GM10248 (cell line): Measurements from ENCODE around the gene NGDN.

Experiments
- CTCF ChIA-PET: fragments of 300-600 bp; sonication (Branson Sonifier 250); formaldehyde crosslinking; extraction: SDS; loops from one replicate; lab custom pipeline; 2021; ENCODE audit warnings: antibody characterized with exemption; lab: Yijun Ruan, JAX
- POLR2A ChIA-PET: fragments of 350-650 bp; sonication (Branson Sonifier 250); formaldehyde crosslinking; extraction: SDS; loops from one replicate; lab custom pipeline; 2020; ENCODE audit warnings: antibody characterized with exemption; lab: Yijun Ruan, JAX
- DNase-seq: peaks from one replicate; pipeline ENCODE4 v3.0.0; 2012; ENCODE audit errors: extremely low spot score
- CTCF ChIP-seq: IDR thresholded peaks from 2 replicates; pipeline ENCODE4 v1.5.1; 2012; ENCODE audit warnings: mild to moderate bottlenecking, low read depth; ENCODE audit errors: extremely low read depth, missing control alignments, control extremely low read depth

The NGDN gene

GRCh38 chr14:23523229-23524016, 53.9 kb downstream of the NGDN start:
- CTCF ChIA-PET, result interaction anchor here (1.3 to 1.6 kb wide), 2 partner anchors 15 to 17 kb away, joined by 4 read pairs; no protein-coding TSS in a partner anchor
- POLR2A ChIA-PET, result no interaction called here
- no peak for DNase-seq
- TF ChIP-seq CTCF, result no peak

DNA sequence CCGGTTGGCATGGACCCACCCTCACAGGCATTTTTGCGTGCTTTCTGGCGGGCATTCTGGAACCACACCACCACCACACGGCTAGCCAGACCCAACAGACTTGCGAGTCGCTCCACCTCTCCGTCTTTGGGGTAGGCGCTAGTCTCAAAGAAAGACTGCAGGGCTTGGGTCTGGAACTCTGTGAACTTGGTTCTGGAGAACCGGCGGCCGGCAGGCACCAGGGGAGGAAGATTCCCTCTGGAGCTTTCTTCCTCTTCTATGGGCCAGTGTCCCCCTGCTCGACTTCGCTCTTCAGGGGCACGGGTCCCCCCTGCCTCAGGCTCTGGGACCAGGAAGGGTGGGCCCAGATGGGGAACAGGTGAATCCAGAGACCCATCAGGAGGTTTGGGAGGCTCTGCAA, 55.5 kb downstream of the NGDN start:
- ChIA-PET POLR2A (no interaction called here), CTCF (interaction anchor here (1.3 to 1.9 kb wide), 4 partner anchors 9 to 35 kb away, joined by 3 to 5 read pairs (median 4); no protein-coding TSS in a partner anchor)
- DNase-seq, result no peak
- no peak for TF ChIP-seq CTCF

GRCh38 chr14:23525611-23526010, 56.1 kb downstream of the NGDN start:
- CTCF ChIA-PET, result interaction anchor here (0.7 to 1.9 kb wide), 5 partner anchors 8 to 35 kb away, joined by 3 to 5 read pairs (median 4); no protein-coding TSS in a partner anchor

More at GRCh38 chr14:23525611-23526010, 56.1 kb downstream of the NGDN start:
- no peak for DNase-seq
- TF ChIP-seq CTCF, result no peak
- POLR2A ChIA-PET, result no interaction called here
